H9 (cell line): ENCODE measurements around the gene GHRL. TPM values are rescaled to one million over a fixed set of nuclear protein-coding genes. Genes with fewer than 3 reads are reported as not detected.

Experiments used
- DNase-seq: peaks from one replicate; pipeline ENCODE4 v3.0.0-alpha.2; 2017
- H2AFZ ChIP-seq: one replicate; pipeline ENCODE4 v1.6.1; 2013; ENCODE audit warnings: mild to moderate bottlenecking, low read length, control low read depth, moderate library complexity
- H2AK5ac ChIP-seq: 2 replicates; pipeline ENCODE4 v1.6.1; 2013; ENCODE audit warnings: low read length, control low read depth, mixed read lengths; ENCODE audit not compliant: insufficient read length
- H2BK120ac ChIP-seq: one replicate; pipeline ENCODE4 v1.6.1; 2013; ENCODE audit warnings: low read depth, mild to moderate bottlenecking, low read length, control low read depth, inconsistent platforms; ENCODE audit not compliant: poor library complexity, severe bottlenecking
- H2BK12ac ChIP-seq: 2 replicates; pipeline ENCODE4 v1.6.1; 2013; ENCODE audit warnings: low read length, control low read depth, mixed read lengths, low read depth; ENCODE audit not compliant: insufficient read length
- H2BK15ac ChIP-seq: 2 replicates; pipeline ENCODE4 v1.6.1; 2013; ENCODE audit warnings: low read depth, low read length, control low read depth
- H2BK20ac ChIP-seq: one replicate; pipeline ENCODE4 v1.6.1; 2013; ENCODE audit warnings: low read depth, mild to moderate bottlenecking, low read length, control low read depth, inconsistent platforms; ENCODE audit not compliant: poor library complexity, severe bottlenecking
- H2BK5ac ChIP-seq: 2 replicates; pipeline ENCODE4 v1.6.1; 2013; ENCODE audit warnings: low read length, control low read depth, mixed read lengths; ENCODE audit not compliant: insufficient read length
- H3K14ac ChIP-seq: 2 replicates; pipeline ENCODE4 v1.6.1; 2013; ENCODE audit warnings: low read length, control low read depth; ENCODE audit not compliant: insufficient read depth
- H3K18ac ChIP-seq: 2 replicates; pipeline ENCODE4 v1.6.1; 2013; ENCODE audit warnings: low read depth, mild to moderate bottlenecking, mixed read lengths, low read length, control low read depth; ENCODE audit not compliant: insufficient read length
- H3K23ac ChIP-seq: 2 replicates; pipeline ENCODE4 v1.6.1; 2013; ENCODE audit warnings: low read length, control low read depth, mixed read lengths, low read depth; ENCODE audit not compliant: insufficient read length
- H3K23me2 ChIP-seq: 2 replicates; pipeline ENCODE4 v1.6.1; 2013; ENCODE audit warnings: low read depth, mild to moderate bottlenecking, mixed read lengths, low read length, control low read depth; ENCODE audit not compliant: insufficient read length, poor library complexity, severe bottlenecking
- H3K27ac ChIP-seq: 2 replicates; pipeline ENCODE4 v1.5.1; 2013; ENCODE audit warnings: low read length, control low read depth, mixed read lengths, low read depth; ENCODE audit not compliant: insufficient read length
- H3K27me3 ChIP-seq: 2 replicates; pipeline ENCODE4 v1.6.1; 2013; ENCODE audit warnings: low read length, control low read depth, inconsistent platforms; ENCODE audit not compliant: insufficient read depth
- H3K4ac ChIP-seq: 2 replicates; pipeline ENCODE4 v1.6.1; 2013; ENCODE audit warnings: low read depth, mild to moderate bottlenecking, control low read depth, inconsistent platforms, low read length, moderate library complexity
- H3K4me1 ChIP-seq: 2 replicates; pipeline ENCODE4 v1.6.1; 2013; ENCODE audit warnings: low read length, control low read depth, inconsistent platforms; ENCODE audit not compliant: insufficient read depth
- H3K4me2 ChIP-seq: 2 replicates; pipeline ENCODE4 v1.6.1; 2013; ENCODE audit warnings: low read length, control low read depth, mixed read lengths; ENCODE audit not compliant: insufficient read length, insufficient read depth
- H3K56ac ChIP-seq: 2 replicates; pipeline ENCODE4 v1.6.1; 2013; ENCODE audit warnings: low read depth, mild to moderate bottlenecking, mixed read lengths, low read length, control low read depth; ENCODE audit not compliant: insufficient read length
- H3K79me1 ChIP-seq: 2 replicates; pipeline ENCODE4 v1.6.1; 2013; ENCODE audit warnings: low read depth, mild to moderate bottlenecking, moderate library complexity, low read length, control low read depth, inconsistent platforms; ENCODE audit not compliant: insufficient read depth, poor library complexity, severe bottlenecking
- H3K79me2 ChIP-seq: 2 replicates; pipeline ENCODE4 v1.6.1; 2013; ENCODE audit warnings: low read length, control low read depth, inconsistent platforms; ENCODE audit not compliant: insufficient read depth
- H3K9ac ChIP-seq: 2 replicates; pipeline ENCODE4 v1.6.1; 2013; ENCODE audit warnings: low read length, control low read depth, mixed read lengths; ENCODE audit not compliant: insufficient read length; ENCODE audit errors: extremely low read depth
- H3K9me3 ChIP-seq: one replicate; pipeline ENCODE4 v1.6.1; 2013; ENCODE audit warnings: low read depth, low read length, inconsistent platforms; ENCODE audit not compliant: control insufficient read depth
- H3T11ph ChIP-seq: one replicate; pipeline ENCODE4 v1.6.1; 2013; ENCODE audit warnings: mild to moderate bottlenecking, low read length, control low read depth, inconsistent platforms
- H4K20me1 ChIP-seq: one replicate; pipeline ENCODE4 v1.6.1; 2013; ENCODE audit not compliant: control insufficient read depth, insufficient read length, insufficient read depth
- H4K5ac ChIP-seq: 2 replicates; pipeline ENCODE4 v1.6.1; 2013; ENCODE audit warnings: low read depth, mild to moderate bottlenecking, mixed read lengths, low read length, control low read depth; ENCODE audit not compliant: insufficient read length
- H4K8ac ChIP-seq: replicated peaks from 2 replicates; pipeline ENCODE4 v1.6.1; 2013; ENCODE audit warnings: low read length, control low read depth, mixed read lengths, low read depth; ENCODE audit not compliant: insufficient read length
- H4K91ac ChIP-seq: 2 replicates; pipeline ENCODE4 v1.6.1; 2013; ENCODE audit warnings: low read depth, mild to moderate bottlenecking, moderate library complexity, mixed read lengths, low read length, control low read depth; ENCODE audit not compliant: insufficient read length
- H3K27ac Mint-ChIP-seq, 3 experiments: 2 replicates in 2 of 3; 3 replicates in 1 of 3; pipeline ENCODE4 v1.8.0; 2020 to 2021; ENCODE audit warnings: mixed read lengths in 3 of 3, mild to moderate bottlenecking in 1 of 3, moderate library complexity in 1 of 3
- H3K27me3 Mint-ChIP-seq: 2 replicates; pipeline ENCODE4 v1.8.0; 2021; ENCODE audit warnings: low read depth, mild to moderate bottlenecking, moderate library complexity, mixed read lengths
- H3K36me3 Mint-ChIP-seq, 3 experiments: 2 replicates in 2 of 3; 3 replicates in 1 of 3; pipeline ENCODE4 v1.8.0; 2020 to 2021; ENCODE audit warnings: low read depth in 3 of 3, mixed read lengths in 3 of 3; ENCODE audit not compliant: insufficient read depth in 1 of 3
- H3K4me1 Mint-ChIP-seq, 2 experiments: 2 replicates each; pipeline ENCODE4 v1.8.0; 2020; ENCODE audit warnings: mixed read lengths in 2 of 2
- H3K4me3 Mint-ChIP-seq, 2 experiments: 2 replicates in 1 of 2; 3 replicates in 1 of 2; pipeline ENCODE4 v1.8.0; 2020 to 2021; ENCODE audit warnings: mild to moderate bottlenecking in 2 of 2, mixed read lengths in 2 of 2, moderate library complexity in 1 of 2
- H3K9me3 Mint-ChIP-seq, 2 experiments: 2 replicates in 1 of 2; 3 replicates in 1 of 2; pipeline ENCODE4 v1.8.0; 2020; ENCODE audit warnings: mild to moderate bottlenecking in 2 of 2, mixed read lengths in 2 of 2, moderate library complexity in 1 of 2
- WGBS: extraction: QIAGEN DNeasy Blood & Tissue Kit; methylation state at CpG from one replicate; pipeline ENCODE4 v1.1.7; 2013; ENCODE audit warnings: missing lambda C conversion rate, low lambda C conversion rate, mixed read lengths; ENCODE audit not compliant: insufficient read length; ENCODE audit errors: extremely low coverage; 5-methylcytosine and 5-hydroxymethylcytosine counted together
- total RNA-seq: library from RNA; stranded (reverse); gene quantifications from 2 replicates; pipeline ENCODE4 v1.2.1, GENCODE V29; 2021
- TF ChIP-seq, protein P1 (sequence below): fragments of 200-600 bp; sonication (generic); conservative IDR thresholded peaks from 3 replicates; pipeline ENCODE4 v1.8.0; 2021; ENCODE audit warnings: antibody characterized with exemption, mild to moderate bottlenecking

GHRL gene
- total RNA-seq, 1 experiment from 2014 or later = 1.3 TPM

DNA sequence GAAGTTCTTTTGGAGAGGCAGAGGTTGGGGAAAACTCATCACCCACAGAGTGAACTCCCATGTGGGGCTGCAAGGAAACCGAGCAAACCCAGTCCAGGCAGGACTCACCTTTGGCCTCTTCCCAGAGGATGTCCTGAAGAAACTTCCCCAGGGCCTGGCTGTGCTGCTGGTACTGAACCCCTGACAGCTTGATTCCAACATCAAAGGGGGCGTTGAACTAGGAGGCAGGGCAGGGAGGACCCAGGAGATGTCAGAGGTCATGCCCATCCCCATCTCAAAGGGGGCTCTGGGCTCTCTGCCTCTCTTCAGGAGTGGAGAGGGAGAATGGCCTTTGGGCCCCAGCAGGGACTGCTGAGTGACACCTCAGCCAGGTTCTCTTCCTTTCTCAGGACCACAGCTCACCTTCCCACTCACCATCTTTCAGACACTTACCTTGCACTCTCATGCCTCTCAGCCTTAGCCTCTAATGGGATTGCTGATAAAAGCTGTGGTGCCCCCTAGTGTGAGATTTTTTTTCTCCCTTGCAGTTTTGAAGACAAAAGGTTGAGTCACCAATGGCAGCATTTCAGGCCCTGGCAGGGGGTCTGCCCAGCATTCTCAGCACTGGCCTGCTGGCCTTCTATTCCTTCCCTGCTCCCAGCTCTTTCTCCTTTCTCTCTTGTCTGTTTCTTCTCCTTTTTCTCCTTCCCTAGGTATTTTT, 6.0 kb downstream of the GHRL start:
- Histone ChIP-seq H4K91ac (no peak overlapping the region), H3K4me1 (0 out of 2 replicates have a peak, but pooled peaks cover 1% of the 10 kb centered on the region), H3K9ac (no peak overlapping the region), H3K18ac (no peak overlapping the region), H4K5ac (no peak overlapping the region), H3K23me2 (no peaks in the 10 kb centered on the region), H2BK5ac (no peak overlapping the region), H3K4me2 (no peak overlapping the region), H2AK5ac (no peak overlapping the region), H3T11ph (no peak overlapping the region), H2BK12ac (no peak overlapping the region), H3K23ac (no peak overlapping the region), H4K8ac (no peak overlapping the region), H3K9me3 (no peaks in the 10 kb centered on the region), H3K56ac (no peak overlapping the region), H3K27me3 (no peaks in the 10 kb centered on the region), H2AFZ (no peak overlapping the region), H3K79me1 (no peaks in the 10 kb centered on the region), H2BK120ac (no peak overlapping the region), H2BK20ac (no peak overlapping the region), H2BK15ac (no peak overlapping the region), H3K4ac (no peak overlapping the region), H4K20me1 (no peaks in the 10 kb centered on the region), H3K14ac (no peak overlapping the region), H3K27ac (no peak overlapping the region), H3K79me2 (no peaks in the 10 kb centered on the region)
- Mint-ChIP-seq H3K4me3 (no peak overlapping the region), H3K4me1 (peaks cover 19% of the 10 kb centered on the region in 2 experiments), H3K27me3 (no peaks in the 10 kb centered on the region), H3K36me3 (peaks cover 0 to 39% (median 13%) of the 10 kb centered on the region in 3 experiments; a peak in 6 of 7 replicates), H3K9me3 (no peaks in the 10 kb centered on the region), H3K27ac (peak overlapping the region in 2 of 3 experiments; percentile 15 to 80; a peak in 5 of 7 replicates)
- peak; percentile 67 for DNase-seq
- WGBS = no CpG with 5 or more reads among the region's 2 CpGs
- TF ChIP-seq, protein P1, sequence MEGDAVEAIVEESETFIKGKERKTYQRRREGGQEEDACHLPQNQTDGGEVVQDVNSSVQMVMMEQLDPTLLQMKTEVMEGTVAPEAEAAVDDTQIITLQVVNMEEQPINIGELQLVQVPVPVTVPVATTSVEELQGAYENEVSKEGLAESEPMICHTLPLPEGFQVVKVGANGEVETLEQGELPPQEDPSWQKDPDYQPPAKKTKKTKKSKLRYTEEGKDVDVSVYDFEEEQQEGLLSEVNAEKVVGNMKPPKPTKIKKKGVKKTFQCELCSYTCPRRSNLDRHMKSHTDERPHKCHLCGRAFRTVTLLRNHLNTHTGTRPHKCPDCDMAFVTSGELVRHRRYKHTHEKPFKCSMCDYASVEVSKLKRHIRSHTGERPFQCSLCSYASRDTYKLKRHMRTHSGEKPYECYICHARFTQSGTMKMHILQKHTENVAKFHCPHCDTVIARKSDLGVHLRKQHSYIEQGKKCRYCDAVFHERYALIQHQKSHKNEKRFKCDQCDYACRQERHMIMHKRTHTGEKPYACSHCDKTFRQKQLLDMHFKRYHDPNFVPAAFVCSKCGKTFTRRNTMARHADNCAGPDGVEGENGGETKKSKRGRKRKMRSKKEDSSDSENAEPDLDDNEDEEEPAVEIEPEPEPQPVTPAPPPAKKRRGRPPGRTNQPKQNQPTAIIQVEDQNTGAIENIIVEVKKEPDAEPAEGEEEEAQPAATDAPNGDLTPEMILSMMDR = peak; percentile 22; the same call in 1 of the 3 replicates
